ENCODE results near the gene WBP1L. TPM values are rescaled to one million over a fixed set of nuclear protein-coding genes. Genes with fewer than 3 reads are reported as not detected.
A peak's percentile ranks its signal among the peaks of the same experiment; 100 is the strongest.

The WBP1L gene
- total and polyA plus RNA-seq, 2 of the 13 experiments (the other 11 are each of a cell fraction or from before 2014, with no cell fraction given) = 8.3 to 12.3 TPM

DNA sequence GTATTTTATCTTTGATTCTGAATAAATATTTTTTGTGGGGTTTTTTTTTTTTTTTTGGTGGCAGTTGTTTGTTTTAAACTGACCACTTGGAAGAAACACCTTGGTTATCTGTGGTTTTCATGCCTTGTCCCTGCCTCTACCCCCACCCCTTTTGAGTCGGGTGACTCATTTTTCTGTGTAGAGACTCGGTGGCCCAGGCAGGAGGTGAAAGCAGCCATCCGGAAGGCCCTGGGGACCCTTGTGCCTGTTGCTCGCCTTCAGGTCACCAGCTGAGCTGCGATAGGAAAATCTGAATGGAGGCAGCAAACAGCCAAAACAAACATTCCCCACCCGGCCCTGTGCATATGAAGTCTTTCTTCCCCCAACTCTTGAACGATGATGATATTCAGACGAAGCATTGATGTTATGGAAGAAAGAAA is 70.7 kb downstream of the WBP1L start (continued):
- TF ChIP-seq, protein P1, sequence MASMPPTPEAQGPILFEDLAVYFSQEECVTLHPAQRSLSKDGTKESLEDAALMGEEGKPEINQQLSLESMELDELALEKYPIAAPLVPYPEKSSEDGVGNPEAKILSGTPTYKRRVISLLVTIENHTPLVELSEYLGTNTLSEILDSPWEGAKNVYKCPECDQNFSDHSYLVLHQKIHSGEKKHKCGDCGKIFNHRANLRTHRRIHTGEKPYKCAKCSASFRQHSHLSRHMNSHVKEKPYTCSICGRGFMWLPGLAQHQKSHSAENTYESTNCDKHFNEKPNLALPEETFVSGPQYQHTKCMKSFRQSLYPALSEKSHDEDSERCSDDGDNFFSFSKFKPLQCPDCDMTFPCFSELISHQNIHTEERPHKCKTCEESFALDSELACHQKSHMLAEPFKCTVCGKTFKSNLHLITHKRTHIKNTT (CRISPR knock-in tag; IDR thresholded peaks at IDR 0.05) = no peak
- TF ChIP-seq ZNF34 (CRISPR knock-in tag; IDR thresholded peaks at IDR 0.05; ENCODE audit: borderline replicate concordance) (no peak), CBX2 (IDR thresholded peaks at IDR 0.05; ENCODE audit: low read depth, low read length) (no peak), CBX2 (CRISPR knock-in tag; IDR thresholded peaks at IDR 0.05; ENCODE audit: low read depth) (no peak), KLF13 (CRISPR knock-in tag; IDR thresholded peaks at IDR 0.05) (no peak), SP1 (IDR thresholded peaks at IDR 0.05) (no peak), SP1 (CRISPR knock-in tag; IDR thresholded peaks at IDR 0.05) (no peak), HDAC6 (IDR thresholded peaks at IDR 0.05; ENCODE audit: low read depth, low read length) (0 out of 2 replicates have a peak, but pooled peaks have one; percentile 35), ZNF138 (CRISPR knock-in tag; IDR thresholded peaks at IDR 0.05; ENCODE audit: low read depth) (no peak), ZMAT3 (CRISPR knock-in tag; conservative IDR thresholded peaks at IDR 0.05) (no peak)
- TF ChIP-seq, protein P2, sequence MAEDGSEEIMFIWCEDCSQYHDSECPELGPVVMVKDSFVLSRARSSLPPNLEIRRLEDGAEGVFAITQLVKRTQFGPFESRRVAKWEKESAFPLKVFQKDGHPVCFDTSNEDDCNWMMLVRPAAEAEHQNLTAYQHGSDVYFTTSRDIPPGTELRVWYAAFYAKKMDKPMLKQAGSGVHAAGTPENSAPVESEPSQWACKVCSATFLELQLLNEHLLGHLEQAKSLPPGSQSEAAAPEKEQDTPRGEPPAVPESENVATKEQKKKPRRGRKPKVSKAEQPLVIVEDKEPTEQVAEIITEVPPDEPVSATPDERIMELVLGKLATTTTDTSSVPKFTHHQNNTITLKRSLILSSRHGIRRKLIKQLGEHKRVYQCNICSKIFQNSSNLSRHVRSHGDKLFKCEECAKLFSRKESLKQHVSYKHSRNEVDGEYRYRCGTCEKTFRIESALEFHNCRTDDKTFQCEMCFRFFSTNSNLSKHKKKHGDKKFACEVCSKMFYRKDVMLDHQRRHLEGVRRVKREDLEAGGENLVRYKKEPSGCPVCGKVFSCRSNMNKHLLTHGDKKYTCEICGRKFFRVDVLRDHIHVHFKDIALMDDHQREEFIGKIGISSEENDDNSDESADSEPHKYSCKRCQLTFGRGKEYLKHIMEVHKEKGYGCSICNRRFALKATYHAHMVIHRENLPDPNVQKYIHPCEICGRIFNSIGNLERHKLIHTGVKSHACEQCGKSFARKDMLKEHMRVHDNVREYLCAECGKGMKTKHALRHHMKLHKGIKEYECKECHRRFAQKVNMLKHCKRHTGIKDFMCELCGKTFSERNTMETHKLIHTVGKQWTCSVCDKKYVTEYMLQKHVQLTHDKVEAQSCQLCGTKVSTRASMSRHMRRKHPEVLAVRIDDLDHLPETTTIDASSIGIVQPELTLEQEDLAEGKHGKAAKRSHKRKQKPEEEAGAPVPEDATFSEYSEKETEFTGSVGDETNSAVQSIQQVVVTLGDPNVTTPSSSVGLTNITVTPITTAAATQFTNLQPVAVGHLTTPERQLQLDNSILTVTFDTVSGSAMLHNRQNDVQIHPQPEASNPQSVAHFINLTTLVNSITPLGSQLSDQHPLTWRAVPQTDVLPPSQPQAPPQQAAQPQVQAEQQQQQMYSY (CRISPR knock-in tag; IDR thresholded peaks at IDR 0.05) = no peak
- TF ChIP-seq, protein P3, sequence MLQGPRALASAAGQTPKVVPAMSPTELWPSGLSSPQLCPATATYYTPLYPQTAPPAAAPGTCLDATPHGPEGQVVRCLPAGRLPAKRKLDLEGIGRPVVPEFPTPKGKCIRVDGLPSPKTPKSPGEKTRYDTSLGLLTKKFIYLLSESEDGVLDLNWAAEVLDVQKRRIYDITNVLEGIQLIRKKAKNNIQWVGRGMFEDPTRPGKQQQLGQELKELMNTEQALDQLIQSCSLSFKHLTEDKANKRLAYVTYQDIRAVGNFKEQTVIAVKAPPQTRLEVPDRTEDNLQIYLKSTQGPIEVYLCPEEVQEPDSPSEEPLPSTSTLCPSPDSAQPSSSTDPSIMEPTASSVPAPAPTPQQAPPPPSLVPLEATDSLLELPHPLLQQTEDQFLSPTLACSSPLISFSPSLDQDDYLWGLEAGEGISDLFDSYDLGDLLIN (CRISPR knock-in tag; IDR thresholded peaks at IDR 0.05; ENCODE audit: borderline replicate concordance) = no peak
- TF ChIP-seq, protein P4, sequence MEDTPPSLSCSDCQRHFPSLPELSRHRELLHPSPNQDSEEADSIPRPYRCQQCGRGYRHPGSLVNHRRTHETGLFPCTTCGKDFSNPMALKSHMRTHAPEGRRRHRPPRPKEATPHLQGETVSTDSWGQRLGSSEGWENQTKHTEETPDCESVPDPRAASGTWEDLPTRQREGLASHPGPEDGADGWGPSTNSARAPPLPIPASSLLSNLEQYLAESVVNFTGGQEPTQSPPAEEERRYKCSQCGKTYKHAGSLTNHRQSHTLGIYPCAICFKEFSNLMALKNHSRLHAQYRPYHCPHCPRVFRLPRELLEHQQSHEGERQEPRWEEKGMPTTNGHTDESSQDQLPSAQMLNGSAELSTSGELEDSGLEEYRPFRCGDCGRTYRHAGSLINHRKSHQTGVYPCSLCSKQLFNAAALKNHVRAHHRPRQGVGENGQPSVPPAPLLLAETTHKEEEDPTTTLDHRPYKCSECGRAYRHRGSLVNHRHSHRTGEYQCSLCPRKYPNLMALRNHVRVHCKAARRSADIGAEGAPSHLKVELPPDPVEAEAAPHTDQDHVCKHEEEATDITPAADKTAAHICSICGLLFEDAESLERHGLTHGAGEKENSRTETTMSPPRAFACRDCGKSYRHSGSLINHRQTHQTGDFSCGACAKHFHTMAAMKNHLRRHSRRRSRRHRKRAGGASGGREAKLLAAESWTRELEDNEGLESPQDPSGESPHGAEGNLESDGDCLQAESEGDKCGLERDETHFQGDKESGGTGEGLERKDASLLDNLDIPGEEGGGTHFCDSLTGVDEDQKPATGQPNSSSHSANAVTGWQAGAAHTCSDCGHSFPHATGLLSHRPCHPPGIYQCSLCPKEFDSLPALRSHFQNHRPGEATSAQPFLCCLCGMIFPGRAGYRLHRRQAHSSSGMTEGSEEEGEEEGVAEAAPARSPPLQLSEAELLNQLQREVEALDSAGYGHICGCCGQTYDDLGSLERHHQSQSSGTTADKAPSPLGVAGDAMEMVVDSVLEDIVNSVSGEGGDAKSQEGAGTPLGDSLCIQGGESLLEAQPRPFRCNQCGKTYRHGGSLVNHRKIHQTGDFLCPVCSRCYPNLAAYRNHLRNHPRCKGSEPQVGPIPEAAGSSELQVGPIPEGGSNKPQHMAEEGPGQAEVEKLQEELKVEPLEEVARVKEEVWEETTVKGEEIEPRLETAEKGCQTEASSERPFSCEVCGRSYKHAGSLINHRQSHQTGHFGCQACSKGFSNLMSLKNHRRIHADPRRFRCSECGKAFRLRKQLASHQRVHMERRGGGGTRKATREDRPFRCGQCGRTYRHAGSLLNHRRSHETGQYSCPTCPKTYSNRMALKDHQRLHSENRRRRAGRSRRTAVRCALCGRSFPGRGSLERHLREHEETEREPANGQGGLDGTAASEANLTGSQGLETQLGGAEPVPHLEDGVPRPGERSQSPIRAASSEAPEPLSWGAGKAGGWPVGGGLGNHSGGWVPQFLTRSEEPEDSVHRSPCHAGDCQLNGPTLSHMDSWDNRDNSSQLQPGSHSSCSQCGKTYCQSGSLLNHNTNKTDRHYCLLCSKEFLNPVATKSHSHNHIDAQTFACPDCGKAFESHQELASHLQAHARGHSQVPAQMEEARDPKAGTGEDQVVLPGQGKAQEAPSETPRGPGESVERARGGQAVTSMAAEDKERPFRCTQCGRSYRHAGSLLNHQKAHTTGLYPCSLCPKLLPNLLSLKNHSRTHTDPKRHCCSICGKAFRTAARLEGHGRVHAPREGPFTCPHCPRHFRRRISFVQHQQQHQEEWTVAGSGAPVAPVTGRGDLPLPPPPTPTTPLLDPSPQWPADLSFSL (CRISPR knock-in tag; IDR thresholded peaks at IDR 0.05) = peak; percentile 77
- TF ChIP-seq, protein P5, sequence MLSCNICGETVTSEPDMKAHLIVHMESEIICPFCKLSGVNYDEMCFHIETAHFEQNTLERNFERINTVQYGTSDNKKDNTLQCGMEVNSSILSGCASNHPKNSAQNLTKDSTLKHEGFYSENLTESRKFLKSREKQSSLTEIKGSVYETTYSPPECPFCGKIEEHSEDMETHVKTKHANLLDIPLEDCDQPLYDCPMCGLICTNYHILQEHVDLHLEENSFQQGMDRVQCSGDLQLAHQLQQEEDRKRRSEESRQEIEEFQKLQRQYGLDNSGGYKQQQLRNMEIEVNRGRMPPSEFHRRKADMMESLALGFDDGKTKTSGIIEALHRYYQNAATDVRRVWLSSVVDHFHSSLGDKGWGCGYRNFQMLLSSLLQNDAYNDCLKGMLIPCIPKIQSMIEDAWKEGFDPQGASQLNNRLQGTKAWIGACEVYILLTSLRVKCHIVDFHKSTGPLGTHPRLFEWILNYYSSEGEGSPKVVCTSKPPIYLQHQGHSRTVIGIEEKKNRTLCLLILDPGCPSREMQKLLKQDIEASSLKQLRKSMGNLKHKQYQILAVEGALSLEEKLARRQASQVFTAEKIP (CRISPR knock-in tag; IDR thresholded peaks at IDR 0.05; ENCODE audit: borderline replicate concordance) = no peak
